ENCODE measurements around the gene SINHCAF. TPM values are rescaled to one million over a fixed set of nuclear protein-coding genes. Genes with fewer than 3 reads are reported as not detected.
"Not testable (repeated sequence)": the region's sequence is repeated elsewhere in the genome, so short reads cannot be mapped to it uniquely, and the experiment has no call there.

SINHCAF gene
- total RNA-seq, 3 donors from 2014 or later: 11.8 to 76.5 (median 54.7) TPM

DNA sequence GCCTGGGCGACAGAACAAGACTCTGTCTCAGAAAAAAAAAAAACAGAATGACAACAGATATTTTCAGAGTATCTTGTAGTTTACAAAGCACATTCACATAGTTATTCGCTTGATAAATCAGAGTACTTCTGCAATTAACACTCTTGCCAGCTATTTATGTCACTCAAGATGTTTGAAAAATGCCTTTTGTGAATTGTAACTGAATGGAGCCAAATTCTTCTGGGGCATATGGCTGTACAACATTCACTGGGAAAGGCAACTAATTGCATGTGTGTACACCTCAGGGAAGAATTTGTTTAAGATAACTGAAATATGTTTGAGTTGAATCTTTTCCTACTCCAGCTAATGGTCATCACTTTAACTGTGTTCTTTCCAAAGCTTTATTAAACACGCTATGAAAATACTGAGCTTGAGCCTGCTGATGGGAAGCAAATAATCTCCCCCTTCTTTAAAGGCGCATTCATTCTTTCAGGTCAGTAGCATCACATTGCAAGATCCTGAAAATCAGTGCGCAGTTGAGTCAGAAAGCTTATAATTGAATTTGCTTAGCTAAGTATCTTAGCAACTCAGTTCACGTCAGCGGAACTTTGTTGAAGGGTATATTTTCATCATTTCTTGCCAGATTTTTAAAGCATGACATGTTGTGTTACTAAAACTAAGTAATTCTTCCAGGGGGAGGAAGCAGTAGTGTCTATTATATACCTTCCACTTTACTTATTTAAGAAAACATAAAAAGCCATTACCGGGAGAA is 66.6 kb downstream of the SINHCAF start:
- H3K36me3 ChIP-seq: no peaks in the 10 kb centered on the region
- H3K4me1 ChIP-seq: no peaks in the 10 kb centered on the region
- no peak overlapping the region for H3K4me3 ChIP-seq
- H3K9me3 ChIP-seq: no peaks in the 10 kb centered on the region
- no peak for DNase-seq (ENCODE audit: low spot score in 2 of 2)
- no peaks in the 10 kb centered on the region for H3K27me3 ChIP-seq
- no peak overlapping the region for H3K27ac ChIP-seq
- intact Hi-C loops (cut with DNase I; ENCODE audit: low total_unique reads): no loop called here
- TF ChIP-seq, protein P1, sequence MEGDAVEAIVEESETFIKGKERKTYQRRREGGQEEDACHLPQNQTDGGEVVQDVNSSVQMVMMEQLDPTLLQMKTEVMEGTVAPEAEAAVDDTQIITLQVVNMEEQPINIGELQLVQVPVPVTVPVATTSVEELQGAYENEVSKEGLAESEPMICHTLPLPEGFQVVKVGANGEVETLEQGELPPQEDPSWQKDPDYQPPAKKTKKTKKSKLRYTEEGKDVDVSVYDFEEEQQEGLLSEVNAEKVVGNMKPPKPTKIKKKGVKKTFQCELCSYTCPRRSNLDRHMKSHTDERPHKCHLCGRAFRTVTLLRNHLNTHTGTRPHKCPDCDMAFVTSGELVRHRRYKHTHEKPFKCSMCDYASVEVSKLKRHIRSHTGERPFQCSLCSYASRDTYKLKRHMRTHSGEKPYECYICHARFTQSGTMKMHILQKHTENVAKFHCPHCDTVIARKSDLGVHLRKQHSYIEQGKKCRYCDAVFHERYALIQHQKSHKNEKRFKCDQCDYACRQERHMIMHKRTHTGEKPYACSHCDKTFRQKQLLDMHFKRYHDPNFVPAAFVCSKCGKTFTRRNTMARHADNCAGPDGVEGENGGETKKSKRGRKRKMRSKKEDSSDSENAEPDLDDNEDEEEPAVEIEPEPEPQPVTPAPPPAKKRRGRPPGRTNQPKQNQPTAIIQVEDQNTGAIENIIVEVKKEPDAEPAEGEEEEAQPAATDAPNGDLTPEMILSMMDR (IDR thresholded peaks at IDR 0.05): no peak
- TF ChIP-seq POLR2AphosphoS5 (IDR thresholded peaks at IDR 0.05): no peak
- TF ChIP-seq POLR2A (IDR thresholded peaks at IDR 0.05): no peak

DNA sequence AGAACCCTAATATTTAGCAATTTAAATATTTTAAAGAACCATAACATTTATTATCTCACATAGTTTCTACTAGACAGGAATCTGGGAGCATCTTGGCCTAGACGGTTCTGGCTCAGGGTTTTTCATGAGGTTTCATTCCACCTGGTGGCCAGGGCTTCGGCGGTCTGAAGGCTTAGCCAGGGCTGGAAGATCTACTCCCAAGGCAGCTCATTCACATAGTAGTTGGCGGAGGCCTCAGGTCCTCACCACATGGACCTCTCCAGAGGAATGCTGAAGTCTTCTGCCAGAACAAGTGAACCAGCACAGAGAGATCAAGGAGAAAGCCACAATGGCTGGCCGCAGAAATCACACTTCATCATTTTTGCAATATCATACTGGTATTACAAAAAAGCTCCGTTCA is 68.2 kb downstream of the SINHCAF start:
- no peak overlapping the region for H3K4me3 ChIP-seq
- H3K9me3 ChIP-seq: no peaks in the 10 kb centered on the region
- no peaks in the 10 kb centered on the region for H3K4me1 ChIP-seq
- intact Hi-C loops (cut with DNase I; ENCODE audit: low total_unique reads): no loop called here
- TF ChIP-seq, protein P1 (IDR thresholded peaks at IDR 0.05): no peak
- no peak for TF ChIP-seq POLR2AphosphoS5 (IDR thresholded peaks at IDR 0.05)
- no peak for TF ChIP-seq POLR2A (IDR thresholded peaks at IDR 0.05)
- H3K36me3 ChIP-seq: no peaks in the 10 kb centered on the region
- DNase-seq (ENCODE audit: low spot score in 2 of 2): no peak
- no peak overlapping the region for H3K27ac ChIP-seq
- H3K27me3 ChIP-seq: no peaks in the 10 kb centered on the region

DNA sequence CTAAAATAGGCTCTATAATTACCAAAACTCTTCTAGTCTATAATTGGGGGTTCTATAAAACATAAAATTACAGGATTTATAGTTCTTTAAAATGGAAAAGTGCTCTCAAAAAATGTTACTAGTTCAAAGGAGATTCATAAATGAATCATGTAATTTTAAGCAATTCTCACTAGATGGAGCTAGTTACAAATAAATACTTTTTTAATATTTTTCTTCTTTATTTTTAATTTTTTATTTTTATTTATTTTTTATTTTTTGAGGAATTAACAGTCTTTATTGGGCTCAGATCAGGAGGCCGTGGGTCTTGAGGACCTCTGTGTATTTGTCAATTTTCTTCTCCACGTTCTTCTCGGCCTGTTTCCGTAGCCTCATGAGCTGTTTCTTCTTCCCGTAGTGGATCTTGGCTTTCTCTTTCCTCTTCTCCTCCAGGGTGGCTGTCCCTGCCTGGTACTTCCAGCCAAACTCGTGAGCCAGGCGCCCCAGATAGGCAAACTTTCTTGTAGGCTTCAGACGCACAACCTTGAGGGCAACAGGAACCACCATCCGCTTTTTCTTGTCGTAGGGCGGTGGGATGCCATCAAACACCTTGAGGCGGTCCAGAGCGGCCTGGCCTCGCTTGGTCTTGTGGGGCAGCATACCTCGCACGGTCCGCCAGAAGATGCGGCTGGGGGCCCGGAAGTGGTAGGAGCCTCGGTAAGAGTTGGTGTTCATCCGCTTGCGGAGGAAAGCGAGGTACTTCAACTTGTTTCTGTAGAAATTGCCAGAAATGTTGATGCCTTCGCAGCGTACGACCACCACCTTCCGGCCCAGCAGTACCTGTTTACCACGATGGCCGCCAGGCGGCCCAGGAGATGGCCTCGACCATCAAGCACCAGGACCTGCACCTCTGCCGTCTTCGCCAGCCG is 74.0 kb downstream of the SINHCAF start:
- intact Hi-C loops (cut with DNase I; ENCODE audit: low total_unique reads); H3K36me3 ChIP-seq; H3K27ac ChIP-seq; DNase-seq (ENCODE audit: low spot score in 2 of 2); H3K9me3 ChIP-seq; H3K4me1 ChIP-seq; H3K27me3 ChIP-seq: not testable (repeated sequence)
- peak overlapping the region; percentile 12 to 41 (median 23) for H3K4me3 ChIP-seq

DNA sequence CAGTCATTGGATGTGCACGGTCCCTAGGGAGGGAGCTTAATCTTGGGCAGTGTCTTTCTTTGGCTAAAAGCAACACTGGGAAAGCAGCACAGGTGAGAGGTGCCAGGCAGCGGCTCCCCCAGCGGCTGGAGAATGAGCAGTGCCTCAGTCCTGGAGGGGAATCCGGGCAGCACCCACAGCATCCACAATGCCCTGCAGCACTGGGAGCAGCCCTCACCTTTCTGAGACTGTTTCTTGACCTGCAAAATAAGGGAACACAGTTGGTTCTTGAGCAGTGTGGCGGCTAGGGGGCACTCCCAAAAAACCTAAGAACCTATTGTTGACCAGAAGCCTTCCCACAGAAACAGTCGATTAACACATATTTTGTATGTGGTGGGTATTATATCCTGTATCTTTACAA is 75.8 kb downstream of the SINHCAF start:
- Histone ChIP-seq H3K27me3 (no peaks in the 10 kb centered on the region), H3K27ac (no peak overlapping the region), H3K4me1 (no peaks in the 10 kb centered on the region), H3K36me3 (no peaks in the 10 kb centered on the region), H3K4me3 (no peak overlapping the region), H3K9me3 (no peaks in the 10 kb centered on the region)
- no peak for DNase-seq (ENCODE audit: low spot score in 2 of 2)
- intact Hi-C loops (cut with DNase I; ENCODE audit: low total_unique reads): no loop called here
- no peak for TF ChIP-seq POLR2A (IDR thresholded peaks at IDR 0.05)
- no peak for TF ChIP-seq POLR2AphosphoS5 (IDR thresholded peaks at IDR 0.05)
- TF ChIP-seq, protein P1 (IDR thresholded peaks at IDR 0.05): no peak

DNA sequence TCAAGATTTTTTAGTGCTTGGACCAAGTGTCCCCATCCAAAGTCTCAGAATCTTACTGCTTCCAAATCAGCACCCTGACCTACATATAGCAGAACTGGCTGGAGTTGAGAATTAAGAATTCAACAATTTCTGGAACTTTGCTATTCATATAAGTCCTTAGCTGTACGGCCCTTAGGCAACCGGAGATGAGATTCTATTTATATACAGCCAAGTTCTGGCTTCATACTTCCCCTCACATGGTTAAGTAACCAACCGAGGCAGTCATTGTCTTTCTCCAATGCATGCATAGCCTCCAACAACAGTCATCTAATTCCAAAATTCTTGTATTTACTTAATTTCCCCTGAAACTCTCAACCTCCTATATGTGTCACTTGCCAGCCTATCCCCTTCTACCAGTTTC is 76.6 kb downstream of the SINHCAF start:
- intact Hi-C loops (cut with DNase I; ENCODE audit: low total_unique reads): no loop called here
- no peaks in the 10 kb centered on the region for H3K4me1 ChIP-seq
- no peaks in the 10 kb centered on the region for H3K27me3 ChIP-seq
- no peak overlapping the region for H3K27ac ChIP-seq
- DNase-seq (ENCODE audit: low spot score in 2 of 2): no peak
- H3K4me3 ChIP-seq: no peak overlapping the region
- no peaks in the 10 kb centered on the region for H3K36me3 ChIP-seq
- H3K9me3 ChIP-seq: no peaks in the 10 kb centered on the region
- no peak for TF ChIP-seq POLR2A (IDR thresholded peaks at IDR 0.05)
- TF ChIP-seq, protein P1 (IDR thresholded peaks at IDR 0.05): no peak
- no peak for TF ChIP-seq POLR2AphosphoS5 (IDR thresholded peaks at IDR 0.05)

Measured in breast epithelium (tissue), 4 donors.